Testis (tissue), 2 donors: ENCODE results near the gene SUPT3H.

ENCODE experiments used
- POLR2A ChIP-seq: fragments of 450-650 bp; IDR thresholded peaks from one replicate; pipeline ENCODE4 v1.6.1; 2017; ENCODE audit warnings: antibody characterized with exemption, mild to moderate bottlenecking, moderate library complexity
- TF ChIP-seq, protein P1 (sequence below), 3 experiments: fragments of 450-650 bp in 2 of 3; fragments of 200-600 bp in 1 of 3; sonication (generic) in 1 of 3; IDR thresholded peaks; one replicate each; pipeline ENCODE4 v1.5.1; 2016 to 2019; ENCODE audit warnings: antibody characterized with exemption in 3 of 3, mild to moderate bottlenecking in 2 of 3, moderate library complexity in 1 of 3

DNA sequence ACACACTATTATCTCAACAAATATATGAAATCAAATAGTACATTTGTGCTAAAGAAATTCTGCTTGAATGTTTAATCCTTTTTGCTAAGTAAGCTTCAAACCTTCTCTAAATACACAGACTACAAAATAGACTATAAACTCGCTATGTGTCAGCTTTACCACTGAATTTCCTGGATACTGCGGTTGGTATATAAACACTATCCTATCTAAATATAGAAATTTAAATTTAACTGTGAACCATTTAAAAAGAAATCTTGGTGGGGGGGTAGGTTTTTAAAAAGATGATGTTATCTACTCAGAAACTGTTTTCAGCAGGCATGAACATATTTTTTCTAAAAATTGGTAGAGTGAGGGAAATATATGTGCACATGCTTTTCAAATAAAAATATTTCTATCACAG is 356.1 kb downstream of the SUPT3H start:
- TF ChIP-seq, protein P1, sequence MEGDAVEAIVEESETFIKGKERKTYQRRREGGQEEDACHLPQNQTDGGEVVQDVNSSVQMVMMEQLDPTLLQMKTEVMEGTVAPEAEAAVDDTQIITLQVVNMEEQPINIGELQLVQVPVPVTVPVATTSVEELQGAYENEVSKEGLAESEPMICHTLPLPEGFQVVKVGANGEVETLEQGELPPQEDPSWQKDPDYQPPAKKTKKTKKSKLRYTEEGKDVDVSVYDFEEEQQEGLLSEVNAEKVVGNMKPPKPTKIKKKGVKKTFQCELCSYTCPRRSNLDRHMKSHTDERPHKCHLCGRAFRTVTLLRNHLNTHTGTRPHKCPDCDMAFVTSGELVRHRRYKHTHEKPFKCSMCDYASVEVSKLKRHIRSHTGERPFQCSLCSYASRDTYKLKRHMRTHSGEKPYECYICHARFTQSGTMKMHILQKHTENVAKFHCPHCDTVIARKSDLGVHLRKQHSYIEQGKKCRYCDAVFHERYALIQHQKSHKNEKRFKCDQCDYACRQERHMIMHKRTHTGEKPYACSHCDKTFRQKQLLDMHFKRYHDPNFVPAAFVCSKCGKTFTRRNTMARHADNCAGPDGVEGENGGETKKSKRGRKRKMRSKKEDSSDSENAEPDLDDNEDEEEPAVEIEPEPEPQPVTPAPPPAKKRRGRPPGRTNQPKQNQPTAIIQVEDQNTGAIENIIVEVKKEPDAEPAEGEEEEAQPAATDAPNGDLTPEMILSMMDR (IDR thresholded peaks at IDR 0.05) = no peak
- no peak for TF ChIP-seq POLR2A
